HG02870 (cell line): ENCODE measurements around the gene SMIM10L2A.
"Not testable (repeated sequence)": the region's sequence is repeated elsewhere in the genome, so short reads cannot be mapped to it uniquely, and the experiment has no call there.

ENCODE experiments used
- ATAC-seq: cut with Tn5 transposase; IDR thresholded peaks from one replicate; pipeline ENCODE4 v1.9.1; 2021; ENCODE audit warnings: mild to moderate bottlenecking, moderate library complexity; ENCODE audit not compliant: unreplicated experiment

Gene SMIM10L2A

GRCh38 chrX:135449637-135450550 lies 28.1 kb downstream of the SMIM10L2A start:
- ATAC-seq: no peak

GRCh38 chrX:135453381-135453780 lies 31.6 kb downstream of the SMIM10L2A start:
- no peak for ATAC-seq

DNA sequence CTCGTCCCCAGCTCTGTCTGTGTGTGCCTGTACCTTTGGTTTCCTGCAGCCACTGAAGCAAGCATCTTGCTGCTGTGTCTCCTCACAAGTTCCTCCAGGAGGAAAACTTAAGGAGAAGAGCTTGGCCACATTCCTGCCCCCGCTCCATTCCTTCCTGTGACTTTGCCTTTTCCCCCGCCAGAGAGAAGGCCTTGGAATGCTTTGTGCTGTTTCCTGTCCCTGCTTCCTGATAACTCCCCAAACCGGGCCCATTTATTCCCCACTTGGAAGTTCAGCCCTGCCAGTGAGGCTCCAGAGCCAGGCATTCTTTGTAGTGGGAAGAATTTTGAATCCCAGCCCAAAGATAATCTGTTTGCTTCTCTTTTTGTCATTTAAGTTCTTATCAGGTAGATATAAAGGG lies 33.1 kb downstream of the SMIM10L2A start:
- no peak for ATAC-seq

DNA sequence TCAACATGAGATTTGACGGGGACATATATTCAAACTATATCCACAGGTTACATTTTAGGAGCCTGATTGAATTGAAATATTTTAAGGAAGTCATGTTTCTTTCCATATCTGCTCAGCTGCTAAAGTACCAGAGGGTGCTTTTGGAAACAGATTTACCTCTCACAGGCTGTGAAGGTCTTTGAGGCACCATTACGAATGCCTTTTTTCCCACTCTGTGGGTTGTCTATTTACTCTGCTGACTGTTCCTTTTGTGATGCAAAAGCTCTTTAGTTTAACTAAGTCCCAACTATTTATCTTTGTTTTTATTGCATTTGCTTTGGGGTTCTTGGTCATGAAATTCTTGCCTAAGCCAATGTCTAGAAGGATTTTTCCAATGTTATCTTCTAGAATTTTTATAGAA lies 40.0 kb downstream of the SMIM10L2A start:
- not testable (repeated sequence) for ATAC-seq

DNA sequence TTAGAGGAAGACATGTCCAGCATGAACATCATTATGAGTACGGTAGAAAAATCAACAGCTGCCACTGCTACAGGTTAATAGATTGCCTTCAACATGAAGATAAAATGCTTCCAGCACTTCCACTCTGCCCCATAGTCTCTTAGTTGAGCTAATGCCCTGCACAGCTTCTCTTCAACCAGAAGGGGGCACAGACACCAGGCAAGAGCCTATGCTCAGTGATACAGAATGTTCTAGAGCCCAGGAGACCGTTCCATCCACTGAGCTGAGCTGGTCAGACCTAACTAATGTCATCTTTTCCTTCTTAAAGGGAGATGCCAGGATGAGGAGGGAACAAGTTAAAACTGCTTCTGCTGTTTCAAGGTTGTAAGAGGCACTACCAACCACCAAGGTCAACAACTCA lies 42.2 kb downstream of the SMIM10L2A start:
- no peak for ATAC-seq

DNA sequence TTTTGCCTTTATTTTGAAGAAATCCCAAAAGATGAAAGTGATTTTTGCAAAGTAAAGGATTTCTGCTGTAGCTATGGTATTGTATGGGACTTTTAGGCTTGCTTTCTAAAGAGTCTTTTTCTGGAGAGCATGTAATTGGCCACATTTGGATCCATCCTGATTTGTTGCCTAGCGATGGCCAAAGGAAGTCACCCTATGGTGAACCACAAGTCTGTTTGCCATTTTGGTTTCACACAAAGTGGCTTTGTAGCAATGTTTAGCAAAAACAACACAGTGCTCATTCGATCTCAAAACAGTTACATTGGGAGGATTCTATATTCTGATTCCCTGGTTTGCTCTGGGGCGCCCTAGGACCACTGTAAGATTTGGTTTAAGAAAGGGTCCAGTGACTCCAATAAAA lies 54.6 kb downstream of the SMIM10L2A start:
- ATAC-seq: no peak

DNA sequence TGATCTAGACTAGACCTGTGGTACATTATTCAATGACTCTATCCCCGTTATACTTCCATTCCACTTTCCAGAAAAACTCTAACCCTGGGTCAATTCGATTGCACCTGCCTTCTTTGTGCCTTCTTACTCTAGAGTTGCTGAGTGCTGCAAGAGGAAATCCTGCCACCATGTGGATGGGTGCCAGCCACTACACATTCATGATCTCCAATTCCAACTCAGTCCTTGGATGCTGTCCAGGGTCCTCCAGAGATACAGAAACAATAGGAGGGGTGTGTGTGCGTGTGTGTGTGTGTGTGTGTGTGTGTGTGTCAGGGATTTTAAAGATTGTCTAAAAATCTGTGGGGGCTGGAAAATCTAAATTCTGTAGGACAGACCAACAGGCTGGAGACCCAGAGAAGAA lies 55.8 kb downstream of the SMIM10L2A start:
- ATAC-seq: no peak
